SK-N-SH (cell line): ENCODE measurements around the gene TAS2R3.

Experiments
- EP300 ChIP-seq, 2 experiments: IDR thresholded peaks; 2 replicates each; pipeline versions ENCODE4 v1.4.0 to v1.6.1; 2012; ENCODE audit warnings: borderline replicate concordance in 1 of 2, low read depth in 1 of 2, low read length in 1 of 2
- FOXM1 ChIP-seq: IDR thresholded peaks from 2 replicates; pipeline ENCODE4 v1.4.0; 2012; ENCODE audit warnings: low read depth, mild to moderate bottlenecking
- JUND ChIP-seq: IDR thresholded peaks from 2 replicates; pipeline ENCODE4 v1.4.0; 2012
- NRF1 ChIP-seq: IDR thresholded peaks from 2 replicates; pipeline ENCODE4 v1.6.1; 2012; ENCODE audit warnings: low read depth, mild to moderate bottlenecking, low read length
- POLR2AphosphoS5 ChIP-seq: IDR thresholded peaks from 2 replicates; pipeline ENCODE4 v1.6.1; 2012; ENCODE audit warnings: low read depth, low read length
- RAD21 ChIP-seq: IDR thresholded peaks from 2 replicates; pipeline ENCODE4 v1.6.1; 2012; ENCODE audit warnings: mild to moderate bottlenecking, low read length
- RFX5 ChIP-seq: IDR thresholded peaks from 2 replicates; pipeline ENCODE4 v1.6.1; 2012; ENCODE audit warnings: mild to moderate bottlenecking, improper control_type of control experiment, low read length
- SMC3 ChIP-seq: IDR thresholded peaks from 2 replicates; pipeline ENCODE4 v1.6.1; 2012; ENCODE audit warnings: low read depth, low read length, improper control_type of control experiment
- TAF1 ChIP-seq: IDR thresholded peaks from 2 replicates; pipeline ENCODE4 v1.6.1; 2012; ENCODE audit warnings: low read depth, mild to moderate bottlenecking, low read length, moderate library complexity, borderline replicate concordance
- TF ChIP-seq, protein P1 (sequence below): fragments of 200-600 bp; sonication (generic); IDR thresholded peaks from 2 replicates; pipeline ENCODE4 v1.6.1; 2017; ENCODE audit warnings: antibody characterized with exemption, mild to moderate bottlenecking, moderate library complexity

DNA sequence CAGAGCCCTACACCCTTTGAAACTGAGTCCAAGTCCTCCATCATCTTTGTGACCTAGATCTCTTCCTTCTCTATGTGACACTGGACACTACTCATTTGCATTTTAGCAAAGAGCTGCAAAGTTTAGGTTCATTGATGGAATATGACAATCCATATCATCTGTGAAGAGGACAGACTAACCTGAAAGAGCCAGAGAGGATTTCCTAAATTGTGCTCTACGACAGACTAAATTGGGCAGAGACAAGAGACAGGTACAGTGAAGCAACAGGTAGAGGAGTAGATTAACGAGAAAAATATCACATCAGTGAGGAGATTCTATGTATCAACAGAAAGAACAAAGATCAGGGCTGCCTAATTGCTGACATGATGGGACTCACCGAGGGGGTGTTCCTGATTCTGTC lies at the start of gene TAS2R3:
- TF ChIP-seq, protein P1, sequence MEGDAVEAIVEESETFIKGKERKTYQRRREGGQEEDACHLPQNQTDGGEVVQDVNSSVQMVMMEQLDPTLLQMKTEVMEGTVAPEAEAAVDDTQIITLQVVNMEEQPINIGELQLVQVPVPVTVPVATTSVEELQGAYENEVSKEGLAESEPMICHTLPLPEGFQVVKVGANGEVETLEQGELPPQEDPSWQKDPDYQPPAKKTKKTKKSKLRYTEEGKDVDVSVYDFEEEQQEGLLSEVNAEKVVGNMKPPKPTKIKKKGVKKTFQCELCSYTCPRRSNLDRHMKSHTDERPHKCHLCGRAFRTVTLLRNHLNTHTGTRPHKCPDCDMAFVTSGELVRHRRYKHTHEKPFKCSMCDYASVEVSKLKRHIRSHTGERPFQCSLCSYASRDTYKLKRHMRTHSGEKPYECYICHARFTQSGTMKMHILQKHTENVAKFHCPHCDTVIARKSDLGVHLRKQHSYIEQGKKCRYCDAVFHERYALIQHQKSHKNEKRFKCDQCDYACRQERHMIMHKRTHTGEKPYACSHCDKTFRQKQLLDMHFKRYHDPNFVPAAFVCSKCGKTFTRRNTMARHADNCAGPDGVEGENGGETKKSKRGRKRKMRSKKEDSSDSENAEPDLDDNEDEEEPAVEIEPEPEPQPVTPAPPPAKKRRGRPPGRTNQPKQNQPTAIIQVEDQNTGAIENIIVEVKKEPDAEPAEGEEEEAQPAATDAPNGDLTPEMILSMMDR: no peak
- TF ChIP-seq EP300 (IDR thresholded peaks at IDR 0.05; ENCODE audit: borderline replicate concordance in 1 of 2, low read depth in 1 of 2, low read length in 1 of 2) (no peak), TAF1 (no peak), SMC3 (no peak), JUND (no peak), RAD21 (no peak), RFX5 (no peak), POLR2AphosphoS5 (no peak), NRF1 (no peak), FOXM1 (no peak)
